HFFc6 (cell line): ENCODE results near the gene TICAM2. TPM values are rescaled to one million over a fixed set of nuclear protein-coding genes. Genes with fewer than 3 reads are reported as not detected.

ENCODE experiments used
- DNase-seq: peaks from one replicate; pipeline ENCODE4 v3.0.0-alpha.2; 2018
- H3K27ac Mint-ChIP-seq: 2 replicates; pipeline ENCODE4 v1.8.0; 2020; ENCODE audit warnings: mild to moderate bottlenecking, mixed read lengths
- H3K27me3 Mint-ChIP-seq: 2 replicates; pipeline ENCODE4 v1.8.0; 2021; ENCODE audit warnings: mild to moderate bottlenecking, moderate library complexity, mixed read lengths; ENCODE audit not compliant: insufficient read depth
- H3K36me3 Mint-ChIP-seq: 2 replicates; pipeline ENCODE4 v1.8.0; 2021; ENCODE audit warnings: low read depth, mixed read lengths
- H3K4me1 Mint-ChIP-seq: 2 replicates; pipeline ENCODE4 v1.8.0; 2020; ENCODE audit warnings: low read depth, mixed read lengths
- H3K4me3 Mint-ChIP-seq: 2 replicates; pipeline ENCODE4 v1.8.0; 2020; ENCODE audit warnings: mild to moderate bottlenecking, moderate library complexity, mixed read lengths
- H3K9me3 Mint-ChIP-seq: 2 replicates; pipeline ENCODE4 v1.8.0; 2020; ENCODE audit warnings: mild to moderate bottlenecking, mixed read lengths
- total RNA-seq, 6 experiments: library from RNA; stranded (reverse); fragmentation: NEBNext Ultra II Directional; extraction: Animal tissue kit (Norgen Biotek cat#: 25700); gene quantifications; 2 replicates in 1 of 6; 3 replicates in 5 of 6; pipeline ENCODE4 v1.2.3, GENCODE V29; 2021
- TF ChIP-seq, protein P1 (sequence below): fragments of 200-600 bp; sonication (generic); IDR thresholded peaks from 2 replicates; pipeline ENCODE4 v1.5.0; 2021; ENCODE audit warnings: antibody characterized with exemption, mild to moderate bottlenecking

Gene TICAM2
- total RNA-seq, 6 experiments from 2014 or later, result 8.3 to 15.9 (median 13.1) TPM

DNA sequence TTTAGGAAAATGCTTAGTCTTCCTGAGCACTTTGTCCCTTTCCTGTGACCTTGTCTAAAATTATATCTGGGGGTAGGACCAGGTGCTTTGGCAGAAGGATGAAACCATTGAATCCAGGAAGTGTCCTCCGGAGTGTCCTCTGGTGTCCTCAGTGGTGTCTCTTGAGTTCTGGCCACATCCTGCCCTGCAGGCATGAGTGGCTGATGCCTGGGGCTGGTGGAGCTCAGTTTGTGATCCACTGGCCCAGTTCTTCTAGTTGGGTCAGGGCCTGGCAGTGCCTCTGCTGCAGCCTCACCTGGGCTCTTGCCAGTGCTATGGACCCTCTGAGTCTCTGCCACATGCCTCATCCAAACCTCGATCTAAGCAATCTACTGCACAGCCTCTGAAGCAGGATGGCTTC is 38.0 kb upstream of the TICAM2 start:
- TF ChIP-seq, protein P1, sequence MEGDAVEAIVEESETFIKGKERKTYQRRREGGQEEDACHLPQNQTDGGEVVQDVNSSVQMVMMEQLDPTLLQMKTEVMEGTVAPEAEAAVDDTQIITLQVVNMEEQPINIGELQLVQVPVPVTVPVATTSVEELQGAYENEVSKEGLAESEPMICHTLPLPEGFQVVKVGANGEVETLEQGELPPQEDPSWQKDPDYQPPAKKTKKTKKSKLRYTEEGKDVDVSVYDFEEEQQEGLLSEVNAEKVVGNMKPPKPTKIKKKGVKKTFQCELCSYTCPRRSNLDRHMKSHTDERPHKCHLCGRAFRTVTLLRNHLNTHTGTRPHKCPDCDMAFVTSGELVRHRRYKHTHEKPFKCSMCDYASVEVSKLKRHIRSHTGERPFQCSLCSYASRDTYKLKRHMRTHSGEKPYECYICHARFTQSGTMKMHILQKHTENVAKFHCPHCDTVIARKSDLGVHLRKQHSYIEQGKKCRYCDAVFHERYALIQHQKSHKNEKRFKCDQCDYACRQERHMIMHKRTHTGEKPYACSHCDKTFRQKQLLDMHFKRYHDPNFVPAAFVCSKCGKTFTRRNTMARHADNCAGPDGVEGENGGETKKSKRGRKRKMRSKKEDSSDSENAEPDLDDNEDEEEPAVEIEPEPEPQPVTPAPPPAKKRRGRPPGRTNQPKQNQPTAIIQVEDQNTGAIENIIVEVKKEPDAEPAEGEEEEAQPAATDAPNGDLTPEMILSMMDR, result no peak
- Mint-ChIP-seq H3K36me3 (no peaks in the 10 kb centered on the region), H3K27ac (no peak overlapping the region), H3K27me3 (peaks cover 12% of the 10 kb centered on the region), H3K4me3 (no peak overlapping the region), H3K9me3 (no peaks in the 10 kb centered on the region), H3K4me1 (peaks cover 6% of the 10 kb centered on the region; the same call in 1 of the 2 replicates)
- DNase-seq, result no peak

DNA sequence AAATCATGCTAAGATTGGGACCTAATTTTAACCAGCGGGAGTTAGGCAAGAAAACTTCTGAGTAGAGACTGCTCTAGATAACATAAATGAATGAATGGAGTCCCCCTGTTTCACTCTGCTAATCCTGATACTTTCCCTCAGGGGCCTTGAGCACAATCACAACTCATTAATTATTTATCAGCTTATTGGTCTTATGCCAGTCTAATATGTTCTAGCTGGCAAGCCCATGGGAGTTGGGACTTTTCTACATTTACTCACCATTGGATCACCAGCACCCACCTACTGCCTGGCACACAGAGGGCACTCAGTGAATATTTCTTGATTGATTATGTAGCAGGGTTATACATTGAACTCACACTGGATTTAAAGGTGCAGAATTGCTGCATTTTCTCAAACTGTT is 37.1 kb upstream of the TICAM2 start:
- H3K27ac Mint-ChIP-seq, result no peak overlapping the region

DNA sequence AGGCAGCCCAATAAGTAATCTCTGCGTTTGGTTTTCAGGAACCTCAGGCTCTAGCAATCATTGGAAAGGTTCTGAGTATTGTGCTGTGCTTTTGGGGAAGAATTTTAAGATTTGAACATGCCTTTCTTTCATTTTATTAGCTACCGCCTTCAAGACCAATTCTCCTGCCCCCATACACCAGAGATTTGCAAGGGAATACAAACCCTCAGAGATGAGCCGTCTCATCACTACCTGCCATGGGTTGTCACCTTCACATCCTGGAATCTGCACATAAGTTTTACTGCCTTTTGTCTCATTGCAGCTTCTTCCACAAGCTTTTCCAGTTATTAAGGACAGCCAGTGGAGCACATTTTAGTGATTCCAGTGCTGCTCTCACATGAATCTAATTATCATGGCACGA is 35.2 kb upstream of the TICAM2 start:
- TF ChIP-seq, protein P1, result no peak
- Mint-ChIP-seq H3K27me3 (peaks cover 3% of the 10 kb centered on the region), H3K4me3 (no peak overlapping the region), H3K9me3 (no peaks in the 10 kb centered on the region), H3K36me3 (no peaks in the 10 kb centered on the region), H3K27ac (no peak overlapping the region), H3K4me1 (peaks cover 12% of the 10 kb centered on the region)
- DNase-seq, result no peak

More for the DNA sequence above, 37.1 kb upstream of the TICAM2 start:
- H3K36me3 Mint-ChIP-seq, result no peaks in the 10 kb centered on the region
- no peak overlapping the region for H3K4me3 Mint-ChIP-seq
- H3K9me3 Mint-ChIP-seq, result no peaks in the 10 kb centered on the region
- DNase-seq, result no peak
- peaks cover 8% of the 10 kb centered on the region for H3K4me1 Mint-ChIP-seq
- TF ChIP-seq, protein P1, result no peak
- peaks cover 3% of the 10 kb centered on the region for H3K27me3 Mint-ChIP-seq

DNA sequence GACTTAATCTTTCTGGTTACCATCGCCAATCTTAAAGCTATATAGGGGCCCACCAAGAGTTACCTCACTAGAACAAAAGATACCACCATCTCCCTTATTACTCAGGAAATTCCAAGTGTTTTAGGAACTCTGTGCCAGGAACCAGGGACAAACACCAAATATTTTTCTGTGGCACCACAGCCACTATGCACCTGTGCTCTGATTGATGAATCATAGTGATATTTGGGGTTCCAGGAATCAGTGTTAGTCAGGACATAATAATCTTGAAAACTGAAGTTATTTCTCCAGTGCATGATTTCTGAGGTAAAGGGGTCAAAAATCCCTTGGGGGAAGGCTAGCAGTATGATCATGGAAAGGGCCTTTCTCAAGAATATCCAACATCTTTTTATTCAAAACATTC is 33.7 kb upstream of the TICAM2 start:
- Mint-ChIP-seq H3K27me3 (peaks cover 3% of the 10 kb centered on the region), H3K9me3 (no peaks in the 10 kb centered on the region), H3K27ac (no peak overlapping the region), H3K4me3 (no peak overlapping the region), H3K36me3 (no peaks in the 10 kb centered on the region), H3K4me1 (peaks cover 12% of the 10 kb centered on the region)
- DNase-seq, result no peak
- TF ChIP-seq, protein P1, result no peak

DNA sequence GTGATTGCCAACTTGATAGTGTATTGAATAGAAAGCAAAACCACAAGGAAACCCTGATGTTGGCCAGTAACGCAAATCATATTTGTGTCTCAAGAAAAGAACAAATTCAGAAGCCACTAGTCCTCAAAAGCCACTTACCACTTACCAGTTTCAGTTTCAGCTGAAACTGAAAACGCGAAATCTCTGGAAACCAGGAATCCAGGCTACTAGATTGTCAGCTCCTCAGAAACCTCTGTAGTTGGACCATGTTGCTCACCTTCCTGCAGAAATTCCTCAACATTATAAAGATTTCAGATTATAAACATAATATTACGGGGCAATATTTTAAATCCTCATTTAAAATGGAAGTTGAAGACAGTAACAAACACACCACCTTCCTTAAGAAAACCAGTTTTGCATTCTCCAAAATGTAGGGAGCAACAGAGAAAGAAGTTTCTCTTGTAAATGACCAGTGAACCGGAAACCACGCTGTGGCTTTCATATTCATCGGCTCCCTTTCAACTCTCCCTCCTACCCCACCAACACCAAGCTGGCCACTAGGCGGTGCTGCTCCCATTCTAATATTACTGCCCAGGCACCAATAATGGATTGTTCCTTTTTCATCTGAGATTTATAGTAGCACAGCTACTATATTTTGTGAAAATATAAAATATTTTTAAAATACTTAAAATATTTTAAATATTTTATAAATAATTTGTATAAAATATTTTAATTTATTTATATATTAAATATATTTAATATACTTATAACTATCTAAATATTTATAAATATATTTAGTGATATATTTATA is 32.3 kb upstream of the TICAM2 start:
- no peaks in the 10 kb centered on the region for H3K9me3 Mint-ChIP-seq
- TF ChIP-seq, protein P1, result peak; percentile 97
- H3K27me3 Mint-ChIP-seq, result peaks cover 3% of the 10 kb centered on the region
- H3K27ac Mint-ChIP-seq, result peak overlapping the region; percentile 68
- peaks cover 16% of the 10 kb centered on the region for H3K4me1 Mint-ChIP-seq
- H3K4me3 Mint-ChIP-seq, result peak overlapping the region; percentile 85
- no peaks in the 10 kb centered on the region for H3K36me3 Mint-ChIP-seq
- peak; percentile 76 for DNase-seq
